ENCODE measurements around the gene CPT1B. TPM values are rescaled to one million over a fixed set of nuclear protein-coding genes. Genes with fewer than 3 reads are reported as not detected.
"Not testable (repeated sequence)": the region's sequence is repeated elsewhere in the genome, so short reads cannot be mapped to it uniquely, and the experiment has no call there.

The CPT1B gene
- total RNA-seq, result 100 to 1,000 TPM in 1 of 2 donors, 10 to 100 TPM in 1; 40.3 to 102 TPM

GRCh38 chr22:50577987-50578775, at the start of gene CPT1B:
Gene CPT1B (minus strand): TSS chr22:50578427. CDS start chr22:50577915, 512 bp downstream.
- Mint-ChIP-seq H3K27me3 (no peaks in the 10 kb centered on the region), H3K4me3 (no peak within 1 kb of the TSS), H3K36me3 (no peaks in the 10 kb centered on the region), H3K9me3 (no peaks in the 10 kb centered on the region), H3K4me1 (ENCODE audit: low read depth in 2 of 2) (peaks cover 7 to 16% of the 10 kb centered on the region in 2 donors), H3K27ac (no peak within 1 kb of the TSS)
- ATAC-seq, result no peak
- peak; percentile 60 for DNase-seq (ENCODE audit: low spot score)

GRCh38 chr22:50626850-50627641, 48.8 kb upstream of the CPT1B start:
- peaks cover 17 to 25% of the 10 kb centered on the region in 2 donors for H3K4me1 Mint-ChIP-seq (ENCODE audit: low read depth in 2 of 2)
- no peaks in the 10 kb centered on the region for H3K36me3 Mint-ChIP-seq
- H3K9me3 Mint-ChIP-seq, result no peaks in the 10 kb centered on the region
- DNase-seq (ENCODE audit: low spot score) (no peak), ATAC-seq (no peak)
- no peaks in the 10 kb centered on the region for H3K27me3 Mint-ChIP-seq
- peak overlapping the region; percentile 85 for H3K4me3 Mint-ChIP-seq
- no peak overlapping the region for H3K27ac Mint-ChIP-seq

GRCh38 chr22:50626314-50626849, 48.2 kb upstream of the CPT1B start:
- Mint-ChIP-seq H3K27ac (no peak overlapping the region), H3K4me3 (peak overlapping the region; percentile 57)
- no peak for DNase-seq (ENCODE audit: low spot score)

GRCh38 chr22:50625568-50626313, 47.5 kb upstream of the CPT1B start:
- H3K9me3 Mint-ChIP-seq, result no peaks in the 10 kb centered on the region
- no peak overlapping the region for H3K4me3 Mint-ChIP-seq
- H3K36me3 Mint-ChIP-seq, result no peaks in the 10 kb centered on the region
- DNase-seq (ENCODE audit: low spot score) (no peak), ATAC-seq (no peak)
- no peaks in the 10 kb centered on the region for H3K27me3 Mint-ChIP-seq
- H3K27ac Mint-ChIP-seq, result no peak overlapping the region
- H3K4me1 Mint-ChIP-seq (ENCODE audit: low read depth in 2 of 2), result peaks cover 30 to 38% of the 10 kb centered on the region in 2 donors

More at GRCh38 chr22:50626314-50626849, 48.2 kb upstream of the CPT1B start:
- H3K4me1 Mint-ChIP-seq (ENCODE audit: low read depth in 2 of 2), result peaks cover 24 to 32% of the 10 kb centered on the region in 2 donors
- H3K36me3 Mint-ChIP-seq, result no peaks in the 10 kb centered on the region
- H3K27me3 Mint-ChIP-seq, result no peaks in the 10 kb centered on the region
- no peaks in the 10 kb centered on the region for H3K9me3 Mint-ChIP-seq
- ATAC-seq, result no peak

- H3K36me3 Mint-ChIP-seq, result no peaks in the 10 kb centered on the region
- ATAC-seq (no peak), DNase-seq (ENCODE audit: low spot score) (no peak)
- no peaks in the 10 kb centered on the region for H3K27me3 Mint-ChIP-seq
- H3K27ac Mint-ChIP-seq, result no peak overlapping the region
- no peaks in the 10 kb centered on the region for H3K9me3 Mint-ChIP-seq
- peaks cover 35 to 39% of the 10 kb centered on the region in 2 donors for H3K4me1 Mint-ChIP-seq (ENCODE audit: low read depth in 2 of 2)
- H3K4me3 Mint-ChIP-seq, result no peak overlapping the region
Measured at GRCh38 chr22:50625131-50625567, 46.9 kb upstream of the CPT1B start.

- H3K27ac Mint-ChIP-seq, result no peak overlapping the region
- no peaks in the 10 kb centered on the region for H3K27me3 Mint-ChIP-seq
- no peaks in the 10 kb centered on the region for H3K9me3 Mint-ChIP-seq
- H3K4me3 Mint-ChIP-seq, result no peak overlapping the region
- peaks cover 38% of the 10 kb centered on the region in 2 donors for H3K4me1 Mint-ChIP-seq (ENCODE audit: low read depth in 2 of 2)
- no peaks in the 10 kb centered on the region for H3K36me3 Mint-ChIP-seq
- DNase-seq (ENCODE audit: low spot score), result no peak
- no peak for ATAC-seq
Measured at GRCh38 chr22:50624347-50625130, 46.3 kb upstream of the CPT1B start.

GRCh38 chr22:50622723-50623327, 44.6 kb upstream of the CPT1B start:
- no peak for ATAC-seq
- Mint-ChIP-seq H3K4me1 (ENCODE audit: low read depth in 2 of 2) (peaks cover 29 to 31% of the 10 kb centered on the region in 2 donors), H3K4me3 (no peak overlapping the region), H3K9me3 (no peaks in the 10 kb centered on the region), H3K27me3 (no peaks in the 10 kb centered on the region), H3K36me3 (no peaks in the 10 kb centered on the region), H3K27ac (peak overlapping the region in 1 of 2 donors; percentile 97)
- DNase-seq (ENCODE audit: low spot score), result no peak

GRCh38 chr22:50621948-50622722, 43.9 kb upstream of the CPT1B start:
- peak overlapping the region; percentile 95 to 97 for H3K27ac Mint-ChIP-seq
- H3K4me1 Mint-ChIP-seq (ENCODE audit: low read depth in 2 of 2), result peaks cover 29 to 31% of the 10 kb centered on the region in 2 donors
- no peak for DNase-seq (ENCODE audit: low spot score)
- ATAC-seq, result no peak
- peak overlapping the region; percentile 93 for H3K4me3 Mint-ChIP-seq
- H3K36me3 Mint-ChIP-seq, result no peaks in the 10 kb centered on the region
- no peaks in the 10 kb centered on the region for H3K9me3 Mint-ChIP-seq
- H3K27me3 Mint-ChIP-seq, result no peaks in the 10 kb centered on the region

GRCh38 chr22:50621356-50621880, 43.2 kb upstream of the CPT1B start:
- Mint-ChIP-seq H3K27ac (peak overlapping the region; percentile 95 to 97), H3K4me3 (peak overlapping the region; percentile 93)
- DNase-seq (ENCODE audit: low spot score), result no peak

GRCh38 chr22:50620593-50621355, 42.5 kb upstream of the CPT1B start:
- Mint-ChIP-seq H3K27me3 (no peaks in the 10 kb centered on the region), H3K27ac (peak overlapping the region; percentile 95 to 97), H3K4me3 (peak overlapping the region; percentile 93), H3K4me1 (ENCODE audit: low read depth in 2 of 2) (peaks cover 24 to 31% of the 10 kb centered on the region in 2 donors), H3K9me3 (no peaks in the 10 kb centered on the region), H3K36me3 (no peaks in the 10 kb centered on the region)
- ATAC-seq (peak; percentile 82 to 91), DNase-seq (ENCODE audit: low spot score) (no peak)

More at GRCh38 chr22:50621356-50621880, 43.2 kb upstream of the CPT1B start:
- ATAC-seq, result peak; percentile 69 to 86
- no peaks in the 10 kb centered on the region for H3K27me3 Mint-ChIP-seq
- H3K4me1 Mint-ChIP-seq (ENCODE audit: low read depth in 2 of 2), result peaks cover 26 to 31% of the 10 kb centered on the region in 2 donors
- no peaks in the 10 kb centered on the region for H3K9me3 Mint-ChIP-seq
- no peaks in the 10 kb centered on the region for H3K36me3 Mint-ChIP-seq

GRCh38 chr22:50614296-50614695, 36.1 kb upstream of the CPT1B start:
- H3K4me3 Mint-ChIP-seq; ATAC-seq; DNase-seq (ENCODE audit: low spot score); H3K36me3 Mint-ChIP-seq; H3K9me3 Mint-ChIP-seq; H3K27ac Mint-ChIP-seq; H3K4me1 Mint-ChIP-seq (ENCODE audit: low read depth in 2 of 2): not testable (repeated sequence)
- H3K27me3 Mint-ChIP-seq, result peaks cover 0 to 15% of the 10 kb centered on the region in 2 donors
